A549 (cell line): Measurements from ENCODE around the gene GAP43. TPM values are rescaled to one million over a fixed set of nuclear protein-coding genes. Genes with fewer than 3 reads are reported as not detected.

Experiments used
- ATAC-seq, 2 experiments: fragments of 200-7000 bp in 1 of 2; fragments of >200 bp in 1 of 2; cut with Nextera tagmentation in 1 of 2; cut with Tn5 transposase in 1 of 2; 3 replicates each; pipeline versions ENCODE4 v1.8.0 to v1.9.1; 2018 to 2020; ENCODE audit warnings: mild to moderate bottlenecking in 1 of 2, moderate library complexity in 1 of 2
- CTCF ChIA-PET: fragments of 300-600 bp; sonication (Branson Sonifier 250); formaldehyde crosslinking; extraction: SDS; loops from one replicate; lab custom pipeline; 2021; ENCODE audit warnings: antibody characterized with exemption, inconsistent platforms; lab: Yijun Ruan, JAX
- POLR2A ChIA-PET: fragments of 350-600 bp; formaldehyde crosslinking; extraction: SDS; loops from one replicate; lab custom pipeline; 2021; ENCODE audit warnings: antibody characterized with exemption, inconsistent platforms; lab: Yijun Ruan, JAX
- DNase-seq, 2 experiments: peaks; one replicate each; pipeline versions ENCODE4 v3.0.0 to v3.0.0-alpha.2; 2011 to 2016; ENCODE audit warnings: low read depth in 1 of 2, low spot score in 1 of 2
- FAIRE-seq: peaks from 2 replicates; lab custom pipeline; 2011; peaks lifted over from hg19 to GRCh38; lab: Jason Lieb, UNC
- H3K27ac ChIP-seq, 2 experiments: fragments of >200 bp; sonication (Bioruptor Twin); formaldehyde crosslinking; 3 replicates each; pipeline ENCODE4 v1.5.1; 2016 to 2017
- H3K4me1 ChIP-seq: fragments of >200 bp; sonication (Bioruptor Twin); formaldehyde crosslinking; 3 replicates; pipeline ENCODE4 v1.6.1; 2016
- H3K4me2 ChIP-seq: fragments of >200 bp; sonication (Bioruptor Twin); formaldehyde crosslinking; 3 replicates; pipeline ENCODE4 v1.6.1; 2016
- H3K4me3 ChIP-seq: fragments of >200 bp; sonication (Bioruptor Twin); formaldehyde crosslinking; 3 replicates; pipeline ENCODE4 v1.5.1; 2016
- H3K9me3 ChIP-seq: fragments of >200 bp; sonication (Bioruptor Twin); formaldehyde crosslinking; 3 replicates; pipeline ENCODE4 v1.6.1; 2016
- CBX2 ChIP-seq: fragments of 200-600 bp; sonication (generic); IDR thresholded peaks from 2 replicates; pipeline ENCODE4 v1.6.1; 2016; ENCODE audit warnings: low read depth, mild to moderate bottlenecking, borderline replicate concordance
- CHD2 ChIP-seq: fragments of 150-350 bp; IDR thresholded peaks from 2 replicates; pipeline ENCODE4 v1.6.1; 2014; ENCODE audit warnings: low read length; ENCODE audit not compliant: partially characterized antibody
- CHD4 ChIP-seq: fragments of 200-600 bp; sonication (generic); IDR thresholded peaks from 2 replicates; pipeline ENCODE4 v1.6.1; 2016; ENCODE audit warnings: antibody characterized with exemption, mild to moderate bottlenecking, borderline replicate concordance
- EHMT2 ChIP-seq: fragments of 200-600 bp; sonication (generic); IDR thresholded peaks from 2 replicates; pipeline ENCODE4 v1.6.1; 2016; ENCODE audit warnings: antibody characterized with exemption, low read depth, mild to moderate bottlenecking, moderate library complexity
- ESRRA ChIP-seq: fragments of 150-350 bp; IDR thresholded peaks from 2 replicates; pipeline ENCODE4 v1.6.1; 2014; ENCODE audit warnings: mild to moderate bottlenecking, low read length, borderline replicate concordance
- FOSL2 ChIP-seq, 2 experiments: fragments of 450-650 bp in 1 of 2; fragments of >200 bp in 1 of 2; sonication (Bioruptor Twin) in 1 of 2; formaldehyde crosslinking; IDR thresholded peaks; 2 replicates each; pipeline versions ENCODE4 v1.5.0 to v1.6.1; 2016 to 2020; ENCODE audit warnings: mild to moderate bottlenecking in 1 of 2, moderate library complexity in 1 of 2
- FOXS1 ChIP-seq: fragments of 250-450 bp; sonication (Bioruptor Pico); IDR thresholded peaks from 2 replicates; pipeline ENCODE4 v1.5.0; 2020; ENCODE audit warnings: mild to moderate bottlenecking, moderate library complexity
- GATA3 ChIP-seq: IDR thresholded peaks from 2 replicates; pipeline ENCODE4 v1.6.1; 2012; ENCODE audit warnings: borderline replicate concordance
- HOXA7 ChIP-seq: fragments of 250-450 bp; sonication (Bioruptor Pico); IDR thresholded peaks from 2 replicates; pipeline ENCODE4 v1.5.0; 2020; ENCODE audit warnings: mild to moderate bottlenecking, moderate library complexity
- HOXB13 ChIP-seq: fragments of 250-450 bp; sonication (Bioruptor Pico); IDR thresholded peaks from 2 replicates; pipeline ENCODE4 v1.5.0; 2020; ENCODE audit warnings: low read depth, mild to moderate bottlenecking, moderate library complexity
- JUN ChIP-seq, 2 experiments: fragments of >200 bp; sonication (Bioruptor Twin); formaldehyde crosslinking; IDR thresholded peaks; 2 replicates in 1 of 2; 3 replicates in 1 of 2; pipeline ENCODE4 v1.6.1; 2016 to 2017
- KDM5A ChIP-seq: fragments of 200-600 bp; sonication (generic); IDR thresholded peaks from 2 replicates; pipeline ENCODE4 v1.6.1; 2016; ENCODE audit warnings: antibody characterized with exemption, mild to moderate bottlenecking
- MAFK ChIP-seq: fragments of 450-650 bp; IDR thresholded peaks from 2 replicates; pipeline ENCODE4 v1.6.1; 2014; ENCODE audit not compliant: partially characterized antibody
- MAZ ChIP-seq: fragments of 150-350 bp; IDR thresholded peaks from 2 replicates; pipeline ENCODE4 v1.6.1; 2014; ENCODE audit warnings: antibody characterized with exemption, low read depth, low read length, borderline replicate concordance
- POLR2AphosphoS2 ChIP-seq: conservative IDR thresholded peaks from 2 replicates; pipeline ENCODE4 v1.6.1; 2012; ENCODE audit warnings: low read length, improper control_type of control experiment, inconsistent platforms
- RARB ChIP-seq: fragments of 250-450 bp; sonication (Bioruptor Pico); IDR thresholded peaks from 2 replicates; pipeline ENCODE4 v1.8.0; 2021; ENCODE audit warnings: mild to moderate bottlenecking, moderate library complexity
- RCOR1 ChIP-seq: fragments of 150-350 bp; IDR thresholded peaks from 2 replicates; pipeline ENCODE4 v1.6.1; 2014; ENCODE audit warnings: antibody characterized with exemption, low read length, low read depth
- RFX5 ChIP-seq: fragments of 450-650 bp; IDR thresholded peaks from 2 replicates; pipeline ENCODE4 v1.7.1; 2014; ENCODE audit warnings: antibody characterized with exemption, mild to moderate bottlenecking, moderate library complexity
- SREBF2 ChIP-seq: fragments of 450-650 bp; IDR thresholded peaks from 2 replicates; pipeline ENCODE4 v1.6.1; 2014; ENCODE audit warnings: mild to moderate bottlenecking, moderate library complexity
- TFCP2L1 ChIP-seq: fragments of 250-450 bp; sonication (Bioruptor Pico); IDR thresholded peaks from 2 replicates; pipeline ENCODE4 v1.5.0; 2021; ENCODE audit warnings: mild to moderate bottlenecking
- ZC3H11A ChIP-seq: fragments of 450-650 bp; IDR thresholded peaks from 2 replicates; pipeline ENCODE4 v1.6.1; 2014; ENCODE audit warnings: antibody characterized with exemption, mild to moderate bottlenecking
- ZFP36 ChIP-seq: fragments of 450-650 bp; IDR thresholded peaks from 2 replicates; pipeline ENCODE4 v1.6.1; 2014; ENCODE audit warnings: borderline replicate concordance; ENCODE audit not compliant: partially characterized antibody
- WGBS: methylation state at CpG from one replicate; pipeline ENCODE4 v1.1.6; 2017; ENCODE audit errors: missing lambda C conversion rate; 5-methylcytosine and 5-hydroxymethylcytosine counted together
- polyA plus RNA-seq, 4 experiments: library from polyadenylated mRNA; depleted of rRNA in 3 of 4; stranded (reverse); fragments of >200 nt; fragmentation: RNase III in 1 of 4; extraction: RNeasy Plus Mini Kit Qiagen cat#74134 plus additional on column Dnase treatment in 1 of 4; gene quantifications; 2 replicates in 3 of 4; 3 replicates in 1 of 4; pipeline ENCODE4 v1.2.3, GENCODE V29; 2011 to 2017
- TF ChIP-seq, protein P1 (sequence below): fragments of 450-650 bp; IDR thresholded peaks from 2 replicates; pipeline ENCODE4 v1.6.1; 2014; ENCODE audit warnings: antibody characterized with exemption
- TF ChIP-seq, protein P2 (sequence below): fragments of 200-600 bp; sonication (generic); IDR thresholded peaks from 2 replicates; pipeline ENCODE4 v1.6.1; 2016; ENCODE audit warnings: antibody characterized with exemption, mild to moderate bottlenecking, moderate library complexity
- TF ChIP-seq, protein P3 (sequence below): fragments of >200 bp; sonication (Bioruptor Twin); formaldehyde crosslinking; IDR thresholded peaks from 2 replicates; pipeline ENCODE4 v1.6.1; 2016
- TF ChIP-seq, protein P4 (sequence below): fragments of 250-450 bp; sonication (Bioruptor Pico); IDR thresholded peaks from 2 replicates; pipeline ENCODE4 v1.5.0; 2020; ENCODE audit warnings: low read depth, mild to moderate bottlenecking, moderate library complexity
- TF ChIP-seq, protein P5 (sequence below): fragments of >200 bp; sonication (Bioruptor Twin); formaldehyde crosslinking; IDR thresholded peaks from 3 replicates; pipeline ENCODE4 v1.6.1; 2016

Gene GAP43
- polyA plus RNA-seq, 2 of the 4 experiments (the other 2 are of a cell fraction), result not detected

DNA sequence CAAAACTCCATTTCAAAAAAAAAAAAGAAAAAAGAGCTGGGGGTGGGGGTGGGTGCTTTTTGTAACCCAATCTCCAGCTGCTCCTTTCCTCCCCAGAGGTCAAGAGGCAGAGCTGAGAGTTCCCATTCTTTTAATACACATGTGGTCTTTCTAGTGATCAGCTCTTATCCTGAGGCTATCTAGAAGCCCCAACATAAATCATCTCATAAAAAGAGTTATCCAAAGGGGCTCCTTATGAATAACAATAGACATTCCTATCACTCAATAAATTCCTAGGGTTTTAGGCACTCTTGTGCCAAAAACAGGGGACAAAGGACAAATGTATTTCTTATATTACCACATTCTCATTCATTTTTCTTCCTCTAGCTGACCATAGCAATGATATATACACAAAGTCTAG lies 25.1 kb upstream of the GAP43 start:
- TF ChIP-seq, protein P1, sequence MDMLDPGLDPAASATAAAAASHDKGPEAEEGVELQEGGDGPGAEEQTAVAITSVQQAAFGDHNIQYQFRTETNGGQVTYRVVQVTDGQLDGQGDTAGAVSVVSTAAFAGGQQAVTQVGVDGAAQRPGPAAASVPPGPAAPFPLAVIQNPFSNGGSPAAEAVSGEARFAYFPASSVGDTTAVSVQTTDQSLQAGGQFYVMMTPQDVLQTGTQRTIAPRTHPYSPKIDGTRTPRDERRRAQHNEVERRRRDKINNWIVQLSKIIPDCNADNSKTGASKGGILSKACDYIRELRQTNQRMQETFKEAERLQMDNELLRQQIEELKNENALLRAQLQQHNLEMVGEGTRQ, result no peak
- TF ChIP-seq POLR2AphosphoS2, result no peak
- TF ChIP-seq RFX5, result no peak
- TF ChIP-seq, all 56 proteins: peak for 0
- no peaks in the 10 kb centered on the region for H3K4me1 ChIP-seq
- no peak for FAIRE-seq
- no peak overlapping the region for H3K4me2 ChIP-seq
- no peak for ATAC-seq
- DNase-seq, result no peak
- ChIA-PET POLR2A (no interaction called here), CTCF (no interaction called here)
- H3K4me3 ChIP-seq, result no peak overlapping the region
- H3K9me3 ChIP-seq, result no peaks in the 10 kb centered on the region
- no peak overlapping the region for H3K27ac ChIP-seq

DNA sequence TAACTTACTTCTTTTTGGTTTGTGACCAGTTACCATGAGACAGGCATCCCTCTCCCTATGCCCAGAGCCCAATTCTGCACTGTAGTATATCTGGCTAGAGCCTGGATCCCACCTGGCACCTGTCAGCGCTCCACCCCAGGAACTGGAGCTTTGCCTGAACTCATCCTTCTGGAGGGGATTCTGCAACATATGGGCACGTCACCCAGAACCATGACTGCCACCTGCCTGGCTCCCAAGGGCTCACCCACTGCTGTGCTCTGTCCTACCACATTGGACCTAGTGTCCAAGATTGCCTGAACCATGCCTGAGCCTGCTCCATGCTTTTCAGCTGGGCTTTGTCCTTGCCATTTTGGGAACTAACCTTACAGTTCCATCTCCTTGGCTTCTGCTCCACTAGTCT lies 21.1 kb upstream of the GAP43 start:
- CTCF ChIA-PET, result no interaction called here
- Histone ChIP-seq H3K27ac (no peak overlapping the region), H3K4me3 (no peak overlapping the region), H3K4me2 (no peak overlapping the region), H3K4me1 (no peaks in the 10 kb centered on the region), H3K9me3 (no peaks in the 10 kb centered on the region)
- ATAC-seq (no peak), DNase-seq (no peak), FAIRE-seq (no peak)
- POLR2A ChIA-PET, result no interaction called here
- TF ChIP-seq, protein P2, sequence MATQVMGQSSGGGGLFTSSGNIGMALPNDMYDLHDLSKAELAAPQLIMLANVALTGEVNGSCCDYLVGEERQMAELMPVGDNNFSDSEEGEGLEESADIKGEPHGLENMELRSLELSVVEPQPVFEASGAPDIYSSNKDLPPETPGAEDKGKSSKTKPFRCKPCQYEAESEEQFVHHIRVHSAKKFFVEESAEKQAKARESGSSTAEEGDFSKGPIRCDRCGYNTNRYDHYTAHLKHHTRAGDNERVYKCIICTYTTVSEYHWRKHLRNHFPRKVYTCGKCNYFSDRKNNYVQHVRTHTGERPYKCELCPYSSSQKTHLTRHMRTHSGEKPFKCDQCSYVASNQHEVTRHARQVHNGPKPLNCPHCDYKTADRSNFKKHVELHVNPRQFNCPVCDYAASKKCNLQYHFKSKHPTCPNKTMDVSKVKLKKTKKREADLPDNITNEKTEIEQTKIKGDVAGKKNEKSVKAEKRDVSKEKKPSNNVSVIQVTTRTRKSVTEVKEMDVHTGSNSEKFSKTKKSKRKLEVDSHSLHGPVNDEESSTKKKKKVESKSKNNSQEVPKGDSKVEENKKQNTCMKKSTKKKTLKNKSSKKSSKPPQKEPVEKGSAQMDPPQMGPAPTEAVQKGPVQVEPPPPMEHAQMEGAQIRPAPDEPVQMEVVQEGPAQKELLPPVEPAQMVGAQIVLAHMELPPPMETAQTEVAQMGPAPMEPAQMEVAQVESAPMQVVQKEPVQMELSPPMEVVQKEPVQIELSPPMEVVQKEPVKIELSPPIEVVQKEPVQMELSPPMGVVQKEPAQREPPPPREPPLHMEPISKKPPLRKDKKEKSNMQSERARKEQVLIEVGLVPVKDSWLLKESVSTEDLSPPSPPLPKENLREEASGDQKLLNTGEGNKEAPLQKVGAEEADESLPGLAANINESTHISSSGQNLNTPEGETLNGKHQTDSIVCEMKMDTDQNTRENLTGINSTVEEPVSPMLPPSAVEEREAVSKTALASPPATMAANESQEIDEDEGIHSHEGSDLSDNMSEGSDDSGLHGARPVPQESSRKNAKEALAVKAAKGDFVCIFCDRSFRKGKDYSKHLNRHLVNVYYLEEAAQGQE, result no peak
- TF ChIP-seq, protein P3, sequence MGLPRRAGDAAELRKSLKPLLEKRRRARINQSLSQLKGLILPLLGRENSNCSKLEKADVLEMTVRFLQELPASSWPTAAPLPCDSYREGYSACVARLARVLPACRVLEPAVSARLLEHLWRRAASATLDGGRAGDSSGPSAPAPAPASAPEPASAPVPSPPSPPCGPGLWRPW, result no peak
- TF ChIP-seq JUN (IDR thresholded peaks at IDR 0.05) (no peak), ESRRA (no peak), FOXS1 (CRISPR knock-in tag) (no peak), TFCP2L1 (CRISPR knock-in tag) (no peak), ZFP36 (no peak), HOXA7 (CRISPR knock-in tag) (no peak), SREBF2 (no peak), MAZ (no peak), ZC3H11A (no peak), RCOR1 (no peak)
- TF ChIP-seq, protein P4, sequence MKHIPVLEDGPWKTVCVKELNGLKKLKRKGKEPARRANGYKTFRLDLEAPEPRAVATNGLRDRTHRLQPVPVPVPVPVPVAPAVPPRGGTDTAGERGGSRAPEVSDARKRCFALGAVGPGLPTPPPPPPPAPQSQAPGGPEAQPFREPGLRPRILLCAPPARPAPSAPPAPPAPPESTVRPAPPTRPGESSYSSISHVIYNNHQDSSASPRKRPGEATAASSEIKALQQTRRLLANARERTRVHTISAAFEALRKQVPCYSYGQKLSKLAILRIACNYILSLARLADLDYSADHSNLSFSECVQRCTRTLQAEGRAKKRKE, result no peak
- TF ChIP-seq, protein P5, sequence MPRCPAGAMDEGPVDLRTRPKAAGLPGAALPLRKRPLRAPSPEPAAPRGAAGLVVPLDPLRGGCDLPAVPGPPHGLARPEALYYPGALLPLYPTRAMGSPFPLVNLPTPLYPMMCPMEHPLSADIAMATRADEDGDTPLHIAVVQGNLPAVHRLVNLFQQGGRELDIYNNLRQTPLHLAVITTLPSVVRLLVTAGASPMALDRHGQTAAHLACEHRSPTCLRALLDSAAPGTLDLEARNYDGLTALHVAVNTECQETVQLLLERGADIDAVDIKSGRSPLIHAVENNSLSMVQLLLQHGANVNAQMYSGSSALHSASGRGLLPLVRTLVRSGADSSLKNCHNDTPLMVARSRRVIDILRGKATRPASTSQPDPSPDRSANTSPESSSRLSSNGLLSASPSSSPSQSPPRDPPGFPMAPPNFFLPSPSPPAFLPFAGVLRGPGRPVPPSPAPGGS, result no peak
- 8% methylated on average over 2 of the region's 2 CpGs for WGBS

DNA sequence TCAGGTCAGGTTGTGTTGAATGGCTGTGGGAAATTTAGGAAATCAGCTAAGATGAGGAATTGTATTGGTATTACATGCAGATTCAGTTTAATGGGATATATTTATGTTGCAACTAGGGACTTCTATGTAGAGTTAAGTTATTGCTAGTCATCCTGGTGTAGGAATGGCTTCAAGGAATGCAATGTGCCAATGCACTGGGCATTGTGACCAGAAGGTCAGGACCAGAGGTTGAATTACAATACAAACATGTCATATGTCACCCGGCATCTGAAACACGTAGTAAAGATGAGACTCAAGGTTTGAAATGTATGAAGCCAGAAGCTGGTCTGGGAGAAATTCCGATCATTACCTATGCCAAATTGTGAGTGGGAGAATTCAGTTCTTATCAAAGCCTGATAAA lies 11.7 kb upstream of the GAP43 start:
- Histone ChIP-seq H3K27ac (no peak overlapping the region), H3K4me2 (no peak overlapping the region), H3K9me3 (no peaks in the 10 kb centered on the region), H3K4me3 (no peak overlapping the region), H3K4me1 (no peaks in the 10 kb centered on the region)
- DNase-seq (no peak), ATAC-seq (no peak), FAIRE-seq (no peak)
- ChIA-PET CTCF (interaction anchor here (0.7 to 1.6 kb wide), 2 partner anchors 11 to 394 kb away, joined by 3 to 5 read pairs; no protein-coding TSS in a partner anchor), POLR2A (no interaction called here)
- TF ChIP-seq FOSL2 (IDR thresholded peaks at IDR 0.05), result no peak
- no peak for TF ChIP-seq FOSL2 (CRISPR knock-in tag; IDR thresholded peaks at IDR 0.05)
- no peak for TF ChIP-seq CBX2
- no peak for TF ChIP-seq HOXB13
- no peak for TF ChIP-seq CHD4
- no peak for TF ChIP-seq EHMT2
- no peak for TF ChIP-seq MAFK
- TF ChIP-seq RARB (CRISPR knock-in tag), result no peak
- no peak for TF ChIP-seq GATA3
- TF ChIP-seq CHD2, result no peak
- TF ChIP-seq, protein P5, result no peak
- TF ChIP-seq KDM5A, result no peak
- no peak for TF ChIP-seq RCOR1
- no peak for TF ChIP-seq POLR2AphosphoS2
- WGBS, result 42% methylated on average over 3 of the region's 3 CpGs
